HPDE6-E6E7 (cell line): Measurements from ENCODE around the gene SLC51B.
"Not testable (repeated sequence)": the region's sequence is repeated elsewhere in the genome, so short reads cannot be mapped to it uniquely, and the experiment has no call there.

Experiments used
- DNase-seq: peaks from one replicate; pipeline ENCODE4 v3.0.0; 2011; ENCODE audit warnings: missing footprints; ENCODE audit errors: extremely low spot score

The SLC51B gene

DNA sequence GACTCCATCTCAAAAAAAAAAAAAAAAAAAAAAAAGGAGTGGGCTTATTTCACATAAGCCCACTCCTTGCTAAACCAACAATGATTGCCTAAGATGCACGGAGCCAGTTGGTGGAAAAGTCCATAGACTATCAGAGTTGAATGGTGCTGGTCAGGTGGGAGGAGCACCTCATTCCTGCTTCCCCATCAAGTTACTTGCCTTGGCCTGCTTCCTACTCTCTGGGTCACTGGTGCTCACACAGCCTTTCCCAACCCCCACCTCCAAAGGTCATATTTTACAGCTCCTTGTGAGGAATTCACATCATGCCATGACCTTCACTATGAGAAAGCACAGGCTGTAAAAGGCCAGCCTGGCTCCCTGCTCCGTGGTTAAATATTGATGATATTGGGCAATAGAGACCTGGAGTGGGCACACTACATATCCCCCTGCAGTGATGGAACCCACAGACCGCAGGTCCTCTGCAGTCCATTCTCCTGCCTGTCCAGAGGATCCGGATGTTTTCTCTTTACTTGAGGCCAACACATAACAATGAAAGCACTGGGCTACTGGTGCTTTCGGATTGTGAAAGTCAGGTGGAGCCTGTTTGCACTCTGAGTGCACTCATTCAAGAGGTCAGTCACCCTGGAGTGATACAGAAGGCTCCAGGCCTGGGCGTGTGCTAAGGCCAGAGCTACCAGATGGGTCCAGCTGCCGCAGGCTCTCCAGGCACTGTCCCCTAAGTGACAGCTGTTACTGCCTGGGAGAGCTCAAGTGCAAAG, at the start of gene SLC51B:
SLC51B (plus strand) TSS at position 664 of the 758 bp plus-strand sequence. CDS start 4,618 bp downstream, outside the sequence.
- no peak for DNase-seq

DNA sequence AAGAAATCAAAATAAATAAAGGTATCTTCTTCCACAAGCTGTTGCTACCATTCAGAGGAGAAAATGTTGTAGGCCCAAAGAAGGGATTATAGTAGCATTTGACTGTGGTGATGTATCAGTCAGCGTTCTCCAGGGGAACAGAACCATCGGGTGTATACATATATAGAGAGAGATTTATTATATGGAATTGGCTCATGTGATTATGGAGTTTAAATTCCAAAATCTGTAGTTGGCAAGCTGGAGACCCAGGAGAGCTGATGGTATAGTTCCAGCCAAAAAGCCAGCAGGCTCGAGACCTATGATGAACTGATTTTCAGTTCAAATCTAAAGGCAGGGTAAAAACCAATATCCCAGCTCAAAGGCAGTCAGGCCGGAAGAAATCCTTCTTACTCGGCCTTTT, 48.1 kb upstream of the SLC51B start:
- no peak for DNase-seq

DNA sequence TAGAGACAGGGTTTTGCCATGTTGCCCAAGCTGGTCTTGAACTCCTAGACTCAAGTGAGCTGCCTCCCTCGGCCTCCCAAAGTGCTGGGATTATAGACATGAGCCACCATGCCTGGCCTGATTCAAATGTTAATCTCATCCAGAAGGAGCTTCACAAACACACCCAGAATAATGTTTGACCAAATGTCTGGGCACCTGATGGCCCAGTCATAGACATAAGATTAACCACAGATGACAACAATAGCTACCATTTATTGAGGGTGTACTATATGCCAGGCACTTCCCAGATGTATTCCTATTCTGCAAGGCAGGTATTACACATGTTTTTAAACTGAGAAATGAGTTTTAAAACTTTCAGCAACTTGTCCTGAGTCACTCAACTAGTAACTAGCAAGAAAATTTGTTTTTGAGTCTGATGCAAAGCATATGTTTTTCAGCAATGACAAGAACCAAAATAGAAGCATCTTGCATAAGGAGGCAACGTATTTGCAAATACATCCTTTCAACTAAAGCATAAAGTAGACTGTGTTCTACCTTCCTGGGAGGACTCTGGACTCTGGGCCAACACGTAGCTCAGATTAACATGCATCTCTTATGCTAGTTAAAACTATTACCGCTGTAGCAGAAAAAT, 47.3 kb upstream of the SLC51B start:
- DNase-seq: no peak

DNA sequence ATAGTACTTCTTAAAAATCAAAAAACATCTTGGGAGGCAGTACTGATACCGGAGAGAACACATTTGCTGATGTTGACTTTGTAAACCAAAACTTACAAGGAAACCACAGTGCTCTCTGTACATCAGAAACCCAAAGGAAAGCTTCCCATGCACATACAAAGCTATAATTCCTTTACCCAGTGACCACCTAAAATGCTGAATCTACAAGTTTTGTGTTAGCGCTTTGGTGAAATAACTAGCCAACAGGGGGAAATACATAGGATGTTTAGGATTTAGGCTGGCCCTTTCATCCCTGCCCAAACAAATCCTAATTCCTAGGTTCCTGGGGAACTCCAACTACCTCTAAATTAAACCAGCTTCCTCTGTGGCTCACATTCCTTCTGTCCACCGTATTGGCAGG, 40.2 kb upstream of the SLC51B start:
- no peak for DNase-seq

DNA sequence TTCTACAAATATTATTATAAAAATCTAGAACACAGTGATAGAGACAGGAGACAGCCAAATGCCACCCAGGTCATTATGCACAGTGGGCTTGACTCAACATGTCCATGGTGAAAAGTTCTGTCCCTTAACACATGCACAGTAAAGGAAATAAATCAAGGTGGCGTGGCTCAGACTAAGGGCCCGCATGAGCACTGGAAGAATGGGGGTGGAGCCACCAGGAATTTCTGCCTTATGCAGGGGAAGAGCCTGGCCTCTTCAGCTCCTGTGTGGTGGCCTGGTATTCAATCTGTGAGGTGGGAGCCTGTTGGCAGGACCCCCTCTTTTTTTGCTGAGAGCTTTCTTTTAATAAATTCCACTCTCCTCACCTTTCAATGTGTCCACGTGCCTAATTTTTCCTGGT, 38.3 kb upstream of the SLC51B start:
- no peak for DNase-seq

DNA sequence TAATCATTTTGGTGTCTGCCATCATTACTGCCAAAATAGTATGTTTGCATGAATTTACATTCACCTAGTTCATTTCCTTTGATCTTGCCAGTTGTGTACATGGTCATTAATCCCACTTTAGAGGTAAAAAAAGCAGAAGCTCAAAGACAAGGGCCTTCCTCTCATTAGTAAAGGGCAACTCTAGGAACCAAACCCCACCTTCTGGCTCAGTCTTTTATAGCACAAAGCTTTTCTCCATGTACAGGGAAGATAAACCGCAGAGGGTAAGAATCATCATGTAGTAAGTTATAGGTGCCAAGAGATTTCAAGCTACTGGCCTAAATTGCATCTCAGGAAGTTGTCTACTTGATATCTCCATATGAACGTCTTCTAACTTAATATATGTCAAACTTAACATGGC, 36.2 kb upstream of the SLC51B start:
- no peak for DNase-seq

DNA sequence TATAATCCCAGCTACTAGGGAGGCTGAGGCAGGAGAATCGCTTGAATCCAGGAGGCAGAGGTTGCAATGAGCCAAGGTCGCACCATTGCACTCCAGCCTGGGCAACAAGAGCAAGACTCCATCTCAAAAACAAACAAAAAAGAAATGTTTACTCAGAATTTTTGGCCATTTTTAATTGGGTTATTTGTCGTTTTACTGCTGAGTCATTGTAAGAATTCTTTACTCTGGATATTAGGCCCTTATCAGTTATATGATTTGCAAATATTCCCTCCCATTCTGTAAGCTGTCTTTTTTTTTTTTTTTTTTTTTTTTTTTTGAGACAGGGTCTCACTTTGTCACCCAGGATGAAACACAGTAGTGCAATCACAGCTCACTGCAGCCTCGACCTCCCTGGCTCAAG, 34.0 kb upstream of the SLC51B start:
- DNase-seq: not testable (repeated sequence)

DNA sequence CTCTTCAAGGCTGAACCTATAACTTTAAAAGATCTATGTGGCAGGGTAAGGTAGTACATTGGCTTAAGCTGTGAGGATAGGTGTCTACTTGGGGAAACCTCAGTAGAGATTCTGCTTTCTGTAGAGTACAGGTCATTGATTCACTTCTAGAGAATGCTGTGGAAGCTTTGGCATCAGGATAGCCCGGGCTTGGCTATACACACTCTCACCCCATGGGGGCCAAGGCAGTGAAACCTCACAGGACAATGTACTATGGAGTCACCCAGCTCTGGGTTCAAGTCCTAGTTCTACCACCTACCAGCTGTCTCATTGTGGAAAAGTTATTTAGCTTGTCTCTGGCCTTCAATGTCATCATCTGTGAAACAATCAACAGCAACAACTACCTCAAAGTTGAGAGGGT, 24.8 kb upstream of the SLC51B start:
- no peak for DNase-seq

DNA sequence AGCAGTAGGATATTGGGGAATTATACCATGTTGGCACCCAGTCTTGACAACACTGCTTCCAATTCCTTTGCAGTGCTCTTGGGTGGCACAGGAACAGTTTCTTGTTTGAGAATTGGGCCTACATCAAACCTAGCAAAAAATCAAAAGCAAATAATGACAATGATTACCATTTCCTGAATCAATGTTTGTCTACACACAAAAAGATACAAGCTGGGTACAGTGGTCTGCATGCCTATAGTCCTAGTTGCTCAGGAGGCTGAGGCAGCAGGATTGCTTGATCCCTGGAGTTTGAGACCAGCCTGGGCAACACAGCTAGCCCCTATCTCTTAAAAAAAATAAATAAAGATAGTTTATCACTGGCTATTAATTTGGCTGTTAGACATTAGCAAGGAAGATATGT, 23.7 kb upstream of the SLC51B start:
- no peak for DNase-seq

DNA sequence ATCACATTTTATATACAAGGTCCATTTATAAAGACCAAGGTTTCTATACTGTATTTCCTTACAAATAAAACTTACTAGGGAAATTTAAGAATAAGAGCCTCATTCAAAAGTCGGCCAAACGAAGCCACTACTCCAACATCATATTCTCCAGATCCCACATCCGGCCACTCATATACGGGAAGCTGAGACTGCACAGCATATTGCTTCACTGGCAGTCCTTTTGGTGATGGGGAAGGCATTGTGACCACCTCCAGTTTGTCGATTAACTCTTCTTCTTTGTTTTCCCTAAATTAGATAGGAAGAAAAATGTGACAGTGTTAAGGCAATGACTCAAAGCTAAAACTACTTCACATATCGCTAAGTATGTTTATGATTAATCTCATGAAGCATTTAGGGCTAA, 18.4 kb upstream of the SLC51B start:
- no peak for DNase-seq

DNA sequence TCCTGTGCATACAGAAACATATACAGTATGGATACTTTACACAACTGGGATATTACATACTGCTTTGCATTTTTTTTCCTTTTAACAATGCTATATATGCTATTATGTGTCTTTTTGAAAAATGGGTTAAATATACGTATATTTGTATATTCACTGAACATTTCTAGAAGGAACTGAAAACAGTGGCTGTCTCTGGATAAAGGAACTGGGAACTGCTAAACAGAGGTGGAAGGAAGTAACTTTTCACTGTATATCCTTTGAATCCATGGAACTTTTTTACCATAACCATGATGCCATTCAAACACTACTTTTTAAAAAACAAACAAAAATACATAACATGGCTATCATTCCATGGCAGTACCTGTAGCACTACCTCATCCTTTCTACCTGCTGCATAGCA, 17.6 kb upstream of the SLC51B start:
- DNase-seq: no peak

DNA sequence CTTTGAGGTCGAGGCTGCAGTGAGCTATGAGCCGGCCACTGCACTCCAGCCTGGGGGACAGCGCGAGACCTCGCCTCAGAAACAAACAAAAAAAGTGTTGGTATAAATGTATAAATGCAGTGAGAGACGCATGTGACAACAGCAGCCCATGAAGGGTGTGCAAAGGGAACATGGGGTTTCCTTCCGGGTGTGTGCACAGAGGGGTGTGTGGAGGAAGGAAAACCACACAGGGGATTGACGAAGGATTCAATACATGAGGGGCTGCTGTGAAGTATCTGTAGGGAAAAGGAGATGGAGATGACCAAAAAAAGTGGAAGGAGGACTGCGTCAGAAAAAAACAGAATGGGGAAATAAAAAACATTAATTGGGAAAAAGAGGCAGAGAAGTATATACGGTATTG, 16.8 kb upstream of the SLC51B start:
- no peak for DNase-seq

DNA sequence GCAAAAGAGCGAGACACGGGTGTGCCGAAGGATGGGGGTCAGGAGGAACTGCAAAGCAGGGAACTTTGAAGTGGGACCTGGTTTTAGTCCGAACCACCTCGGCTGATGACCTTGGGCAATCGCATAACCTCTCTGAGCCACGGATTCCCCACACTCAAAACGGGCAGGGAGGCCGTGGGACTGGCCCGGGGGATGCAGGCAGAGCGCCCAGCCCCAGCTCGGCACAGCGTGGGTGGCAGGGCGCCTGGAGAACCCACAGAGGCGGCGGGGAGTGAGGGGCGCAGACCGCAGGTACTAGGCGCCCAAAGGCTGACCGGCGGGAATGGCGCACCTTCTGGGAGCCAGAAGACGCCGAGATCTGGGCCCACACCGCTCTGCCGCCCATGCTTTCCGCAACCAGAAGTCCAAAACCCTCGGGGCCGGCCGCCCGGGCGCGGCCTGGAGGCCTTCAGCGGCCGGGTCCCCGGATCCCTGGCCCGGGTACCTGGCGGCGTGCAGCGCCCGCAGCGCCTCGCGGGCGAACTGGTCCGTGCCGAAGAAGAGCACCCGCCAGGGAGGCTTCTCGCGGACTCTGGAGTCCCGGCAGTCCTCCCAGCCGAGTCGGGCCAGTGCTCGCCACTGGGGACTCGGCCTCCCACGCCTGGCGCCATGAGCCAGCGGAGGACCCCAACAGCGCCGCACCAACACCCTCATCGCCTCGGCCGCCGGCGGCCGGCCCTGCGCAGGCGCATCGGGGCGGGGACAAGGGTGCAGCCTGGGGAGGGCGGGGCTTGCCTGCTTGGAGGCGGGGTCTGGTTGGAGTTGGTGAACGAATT, 16.1 kb upstream of the SLC51B start, which contains the start of gene MTFMT:
MTFMT (minus strand) TSS at position 719 of the 815 bp plus-strand sequence; CDS start at position 693, 26 bp downstream.
- peak; percentile 94 for DNase-seq

DNA sequence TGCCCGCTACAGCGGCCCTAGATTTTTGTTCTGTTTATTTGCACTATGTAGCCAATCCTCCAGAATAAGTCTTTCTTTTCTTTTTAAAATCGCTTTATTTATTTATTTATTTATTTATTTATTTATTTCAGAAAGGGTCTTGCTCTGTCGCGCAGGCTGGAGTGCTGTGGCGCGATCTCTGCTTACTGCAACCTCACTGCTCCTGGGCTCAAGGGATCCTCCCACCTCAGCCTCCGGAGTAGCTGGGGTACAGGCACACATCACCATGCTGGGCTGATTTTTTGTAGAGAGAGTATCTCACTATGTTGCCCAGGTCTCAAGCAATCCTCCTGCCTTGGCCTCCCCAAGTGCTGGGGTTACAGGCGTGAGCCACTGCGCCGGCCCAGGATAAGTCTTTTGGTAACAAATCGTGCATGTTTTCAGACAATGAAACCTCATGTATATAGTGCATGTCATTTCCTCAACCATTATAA, 15.4 kb upstream of the SLC51B start:
- no peak for DNase-seq

DNA sequence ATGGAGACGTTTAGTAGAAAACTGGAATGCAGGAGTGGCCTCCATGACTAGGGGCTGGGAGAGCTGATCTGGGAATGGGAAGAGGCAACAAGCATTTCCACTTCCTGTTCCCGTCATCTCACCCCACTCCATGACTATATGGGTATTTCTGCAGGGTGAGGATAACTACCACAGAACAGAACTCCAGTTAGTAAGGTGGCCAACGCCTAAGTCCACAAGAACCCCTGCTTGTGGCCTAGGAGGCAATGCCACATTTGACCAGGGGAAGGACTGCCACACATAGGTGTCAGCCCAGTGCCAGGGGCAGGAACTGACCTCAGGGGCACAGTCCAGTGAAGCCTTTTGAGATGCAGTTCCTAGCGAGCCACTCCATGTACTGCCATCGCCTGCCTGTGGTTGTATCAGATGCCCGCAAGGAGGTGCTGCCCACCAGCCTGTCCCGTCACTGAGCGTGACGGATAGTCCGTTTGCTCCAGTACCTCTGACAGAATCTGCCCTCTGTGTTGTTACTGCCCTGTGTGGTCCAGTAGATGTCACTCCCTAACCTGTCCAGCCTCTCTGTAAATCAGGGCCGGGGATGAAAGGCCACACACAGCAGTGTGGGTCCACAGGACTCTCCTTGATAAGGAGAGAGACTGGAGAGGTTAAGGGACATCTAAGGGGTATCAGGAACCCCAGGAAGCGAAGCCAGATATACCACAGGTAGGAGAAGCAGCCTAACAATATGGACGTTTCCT, 12.2 kb upstream of the SLC51B start:
- peak; percentile 70 for DNase-seq

DNA sequence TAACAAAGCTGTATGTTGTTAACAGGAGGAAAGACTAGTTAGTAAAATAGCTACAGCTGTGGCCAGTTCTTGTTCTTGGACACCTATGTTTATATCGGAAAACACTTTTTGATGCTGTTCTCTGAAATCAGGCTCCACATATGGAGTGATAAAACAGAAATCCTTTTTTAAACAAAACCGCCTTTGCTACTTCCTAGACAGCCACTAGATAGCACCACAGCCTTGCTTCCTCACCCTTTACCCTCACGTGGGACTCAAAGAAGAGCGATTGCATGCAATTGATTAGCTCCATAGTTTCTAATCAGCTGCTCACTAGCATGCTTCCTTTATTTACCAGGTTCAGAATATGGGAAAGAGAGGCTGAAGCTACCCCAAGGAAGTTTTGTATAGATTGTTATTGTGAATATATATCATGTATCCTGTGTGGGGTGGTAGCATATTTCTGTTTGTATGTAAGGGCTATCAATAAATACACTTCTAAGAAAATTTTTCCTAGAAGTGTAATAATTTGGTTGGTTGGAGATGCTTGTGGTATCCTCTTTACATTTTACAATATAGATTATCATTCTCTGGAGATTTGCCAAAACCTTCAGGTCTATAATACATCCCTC, 11.4 kb upstream of the SLC51B start:
- DNase-seq: peak; percentile 37

DNA sequence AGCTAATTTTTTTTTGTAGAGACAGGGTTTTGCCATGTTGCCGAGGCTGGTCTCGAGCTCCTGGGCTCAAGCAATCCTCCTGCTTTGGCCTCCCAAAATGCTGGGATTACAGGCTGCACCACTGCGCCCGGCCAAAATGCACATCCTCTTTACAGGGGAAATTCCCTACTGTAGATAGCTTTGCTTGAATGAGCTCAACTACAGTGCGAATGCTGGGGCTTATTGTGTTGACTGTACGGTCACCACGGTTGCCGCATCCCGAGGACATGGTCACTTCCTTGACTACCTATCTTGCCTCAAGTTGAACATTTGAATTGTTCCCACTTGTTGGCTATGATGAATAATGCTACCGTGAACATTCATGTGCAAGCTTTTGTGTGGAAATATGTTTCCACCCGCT, 10.5 kb upstream of the SLC51B start:
- no peak for DNase-seq

DNA sequence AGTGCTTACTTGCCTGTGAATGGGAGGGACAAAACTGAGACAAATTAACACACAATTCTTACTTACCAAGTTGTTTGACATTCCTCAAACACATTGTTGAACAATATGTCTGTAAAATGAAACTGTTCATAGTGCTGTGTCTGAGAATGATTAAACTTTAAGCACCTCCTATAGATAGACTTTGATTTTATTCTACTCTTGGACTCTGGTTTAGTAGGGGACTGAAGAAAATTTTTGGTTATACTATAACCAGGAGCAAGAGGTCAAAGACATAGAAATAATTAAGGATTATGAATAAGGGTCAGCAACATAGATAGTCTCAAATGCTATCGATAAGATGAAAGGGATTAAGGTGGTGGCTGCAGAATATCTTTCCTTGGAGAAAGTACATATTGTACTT, 7.9 kb upstream of the SLC51B start:
- DNase-seq: no peak

DNA sequence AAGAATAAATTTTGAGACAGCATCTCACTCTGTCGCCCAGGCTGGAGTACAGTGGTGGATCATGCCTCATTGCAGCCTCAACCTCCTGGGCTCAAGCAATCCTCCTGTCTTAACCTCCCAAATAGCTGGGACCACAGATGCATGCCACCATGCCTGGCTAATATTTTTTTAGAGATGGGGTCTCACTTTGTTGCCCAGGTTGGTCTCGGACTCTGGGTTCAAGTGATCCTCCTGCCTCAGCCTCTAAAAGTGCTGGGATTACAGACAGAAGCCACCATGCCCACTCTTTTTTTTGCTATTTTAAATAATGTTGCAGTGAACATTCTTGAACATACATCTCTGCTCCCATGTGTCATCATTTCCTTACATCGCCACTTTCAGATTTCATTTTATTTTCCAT, 6.8 kb upstream of the SLC51B start:
- DNase-seq: no peak

DNA sequence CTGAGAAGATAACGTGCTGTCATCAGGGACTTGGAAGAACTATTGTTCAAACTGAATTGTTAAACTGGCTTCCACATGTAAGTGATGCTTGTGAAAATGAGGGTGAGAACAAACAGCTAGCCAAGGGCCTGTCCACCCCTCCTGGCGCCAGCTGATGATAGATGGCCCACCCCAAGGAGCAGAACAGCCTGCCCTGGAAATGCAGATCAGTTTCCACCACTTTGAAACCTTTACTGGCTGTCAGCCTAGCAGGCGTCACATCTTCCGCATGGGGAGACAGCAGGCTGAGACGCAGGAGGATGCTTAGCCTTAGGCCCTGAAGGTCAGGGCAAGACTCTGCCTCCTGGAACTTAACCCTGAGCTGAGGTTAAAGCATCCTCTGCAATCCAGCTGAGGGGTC, 6.4 kb upstream of the SLC51B start:
- DNase-seq: no peak

DNA sequence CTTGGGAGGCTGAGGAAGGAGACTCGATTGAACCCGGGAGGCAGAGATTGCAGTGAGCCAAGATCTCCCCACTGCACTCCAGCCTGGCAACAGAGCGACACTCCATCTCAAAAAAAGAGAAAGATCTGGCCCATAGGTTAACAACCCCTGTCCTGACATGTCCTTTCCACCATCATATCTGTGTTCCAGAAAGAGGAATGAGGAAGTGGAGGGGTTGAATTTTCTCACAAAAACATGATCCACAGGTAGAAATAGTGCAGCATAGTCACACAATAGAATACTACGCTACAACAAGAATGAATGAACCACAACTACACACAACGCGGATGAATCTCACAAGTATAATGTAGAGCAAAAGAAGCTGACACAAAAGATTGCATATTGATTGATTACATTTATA, 4.7 kb upstream of the SLC51B start:
- DNase-seq: no peak
